HEK293 (cell line): Measurements from ENCODE around the gene ITGA5.

ENCODE experiments used
- CTCF ChIA-PET: fragments of 350-600 bp; formaldehyde crosslinking; extraction: SDS; loops from one replicate; lab custom pipeline; 2021; ENCODE audit warnings: antibody characterized with exemption; lab: Yijun Ruan, JAX
- POLR2A ChIA-PET: fragments of 300-600 bp; formaldehyde crosslinking; extraction: SDS; loops from one replicate; lab custom pipeline; 2020; ENCODE audit warnings: antibody characterized with exemption, inconsistent platforms; lab: Yijun Ruan, JAX
- H3K27ac ChIP-seq: fragments of 200-500 bp; sonication (Bioruptor generic); 2 replicates; pipeline ENCODE4 v1.5.1; 2014; ENCODE audit warnings: low read depth, low read length, control low read depth, inconsistent platforms; ENCODE audit errors: extremely low read depth
- H3K36me3 ChIP-seq, 2 experiments: fragments of 200-500 bp in 1 of 2; sonication (Bioruptor generic) in 1 of 2; 1 replicate in 1 of 2; 2 replicates in 1 of 2; pipeline ENCODE4 v1.5.1; 2014 to 2017; ENCODE audit warnings: inconsistent platforms in 2 of 2, low read length in 2 of 2; ENCODE audit not compliant: control insufficient read depth in 2 of 2, insufficient read depth in 1 of 2
- H3K4me1 ChIP-seq: fragments of 200-500 bp; sonication (Bioruptor generic); 2 replicates; pipeline ENCODE4 v1.5.1; 2014; ENCODE audit warnings: mild to moderate bottlenecking, low read length, inconsistent platforms; ENCODE audit not compliant: control insufficient read depth, insufficient read depth
- H3K4me3 ChIP-seq: 2 replicates; pipeline ENCODE4 v1.5.1; 2011; ENCODE audit warnings: low read depth, mild to moderate bottlenecking, control low read depth, low read length, moderate library complexity
- H3K9me3 ChIP-seq: fragments of 200-500 bp; sonication (Bioruptor generic); 2 replicates; pipeline ENCODE4 v1.5.1; 2014; ENCODE audit warnings: low read depth, low read length, inconsistent platforms; ENCODE audit not compliant: control insufficient read depth, insufficient read depth
- AEBP2 ChIP-seq: fragments of 450-650 bp; formaldehyde crosslinking; IDR thresholded peaks from 2 replicates; pipeline ENCODE4 v1.5.1; 2016; ENCODE audit warnings: missing biosample characterization, missing genetic modification characterization, borderline replicate concordance
- EGR2 ChIP-seq: fragments of 450-650 bp; formaldehyde crosslinking; IDR thresholded peaks from 2 replicates; pipeline ENCODE4 v1.5.1; 2016; ENCODE audit warnings: low read depth, missing biosample characterization, missing genetic modification characterization
- FEZF1 ChIP-seq: fragments of 450-650 bp; formaldehyde crosslinking; IDR thresholded peaks from 2 replicates; pipeline ENCODE4 v1.5.1; 2016; ENCODE audit warnings: missing biosample characterization, missing genetic modification characterization
- GLIS2 ChIP-seq: fragments of 450-650 bp; formaldehyde crosslinking; IDR thresholded peaks from 2 replicates; pipeline ENCODE4 v1.5.1; 2016; ENCODE audit warnings: missing biosample characterization, missing genetic modification characterization
- IKZF3 ChIP-seq: fragments of 450-650 bp; IDR thresholded peaks from 2 replicates; pipeline ENCODE4 v1.5.0; 2018; ENCODE audit warnings: missing biosample characterization, mild to moderate bottlenecking, missing genetic modification characterization, moderate library complexity
- KLF9 ChIP-seq: fragments of 450-650 bp; formaldehyde crosslinking; IDR thresholded peaks from 2 replicates; pipeline ENCODE4 v1.5.1; 2016; ENCODE audit warnings: missing biosample characterization, missing genetic modification characterization, low read depth
- SP7 ChIP-seq: fragments of 450-650 bp; formaldehyde crosslinking; IDR thresholded peaks from 2 replicates; pipeline ENCODE4 v1.5.1; 2016; ENCODE audit warnings: missing biosample characterization, missing genetic modification characterization
- ZBTB7A ChIP-seq: fragments of 450-650 bp; formaldehyde crosslinking; IDR thresholded peaks from 2 replicates; pipeline ENCODE4 v1.5.1; 2016; ENCODE audit warnings: low read depth, missing biosample characterization, missing genetic modification characterization
- ZFHX2 ChIP-seq: fragments of 450-650 bp; formaldehyde crosslinking; conservative IDR thresholded peaks from 2 replicates; pipeline ENCODE4 v1.5.1; 2016; ENCODE audit warnings: missing biosample characterization, missing genetic modification characterization
- ZNF114 ChIP-seq: fragments of 450-650 bp; formaldehyde crosslinking; IDR thresholded peaks from 2 replicates; pipeline ENCODE4 v1.5.0; 2017; ENCODE audit warnings: missing biosample characterization, missing genetic modification characterization
- ZNF16 ChIP-seq: fragments of 450-650 bp; formaldehyde crosslinking; IDR thresholded peaks from 2 replicates; pipeline ENCODE4 v1.5.1; 2016; ENCODE audit warnings: low read depth, missing biosample characterization, missing genetic modification characterization
- ZNF248 ChIP-seq: fragments of 450-650 bp; formaldehyde crosslinking; IDR thresholded peaks from 2 replicates; pipeline ENCODE4 v1.5.1; 2017; ENCODE audit warnings: missing biosample characterization, missing genetic modification characterization
- ZNF292 ChIP-seq: fragments of 450-650 bp; formaldehyde crosslinking; IDR thresholded peaks from 2 replicates; pipeline ENCODE4 v1.5.1; 2016; ENCODE audit warnings: low read depth, missing biosample characterization, missing genetic modification characterization, borderline replicate concordance
- ZNF324 ChIP-seq: fragments of 450-650 bp; formaldehyde crosslinking; IDR thresholded peaks from 2 replicates; pipeline ENCODE4 v1.5.1; 2016; ENCODE audit warnings: missing biosample characterization, missing genetic modification characterization
- ZNF335 ChIP-seq: fragments of 450-650 bp; formaldehyde crosslinking; conservative IDR thresholded peaks from 2 replicates; pipeline ENCODE4 v1.5.1; 2016; ENCODE audit warnings: missing biosample characterization, missing genetic modification characterization
- ZNF341 ChIP-seq: fragments of 450-650 bp; formaldehyde crosslinking; IDR thresholded peaks from 2 replicates; pipeline ENCODE4; 2016; ENCODE audit warnings: low read depth, missing biosample characterization, missing genetic modification characterization
- ZNF513 ChIP-seq: fragments of 450-650 bp; IDR thresholded peaks from 2 replicates; pipeline ENCODE4 v1.5.1; 2018; ENCODE audit warnings: missing biosample characterization, missing genetic modification characterization
- ZNF544 ChIP-seq: fragments of 450-650 bp; formaldehyde crosslinking; IDR thresholded peaks from 2 replicates; pipeline ENCODE4 v1.5.0; 2017; ENCODE audit warnings: missing biosample characterization, missing genetic modification characterization
- ZNF555 ChIP-seq: fragments of 450-650 bp; formaldehyde crosslinking; conservative IDR thresholded peaks from 2 replicates; pipeline ENCODE4 v1.5.1; 2017; ENCODE audit warnings: missing biosample characterization, mild to moderate bottlenecking, missing genetic modification characterization, inconsistent platforms
- ZNF623 ChIP-seq: fragments of 450-650 bp; formaldehyde crosslinking; IDR thresholded peaks from 2 replicates; pipeline ENCODE4 v1.5.1; 2016; ENCODE audit warnings: missing biosample characterization, missing genetic modification characterization
- ZNF660 ChIP-seq: fragments of 450-650 bp; IDR thresholded peaks from 2 replicates; pipeline ENCODE4 v1.5.1; 2018; ENCODE audit warnings: missing biosample characterization, mild to moderate bottlenecking, missing genetic modification characterization
- ZNF677 ChIP-seq: fragments of 450-650 bp; IDR thresholded peaks from 2 replicates; pipeline ENCODE4 v1.5.0; 2018; ENCODE audit warnings: missing biosample characterization, mild to moderate bottlenecking, missing genetic modification characterization, moderate library complexity
- ZNF692 ChIP-seq: fragments of 450-650 bp; formaldehyde crosslinking; IDR thresholded peaks from 2 replicates; pipeline ENCODE4 v1.5.1; 2016; ENCODE audit warnings: missing biosample characterization, missing genetic modification characterization
- ZNF791 ChIP-seq: fragments of 450-650 bp; formaldehyde crosslinking; IDR thresholded peaks from 2 replicates; pipeline ENCODE4 v1.5.1; 2016; ENCODE audit warnings: missing biosample characterization, missing genetic modification characterization
- ZNF792 ChIP-seq: fragments of 450-650 bp; formaldehyde crosslinking; IDR thresholded peaks from 2 replicates; pipeline ENCODE4 v1.5.1; 2016; ENCODE audit warnings: missing biosample characterization, missing genetic modification characterization
- ZSCAN30 ChIP-seq: fragments of 450-650 bp; IDR thresholded peaks from 2 replicates; pipeline ENCODE4 v1.5.1; 2018; ENCODE audit warnings: missing biosample characterization, mild to moderate bottlenecking, missing genetic modification characterization, moderate library complexity
- ZXDB ChIP-seq: fragments of 450-650 bp; formaldehyde crosslinking; IDR thresholded peaks from 2 replicates; pipeline ENCODE4 v1.5.1; 2016; ENCODE audit warnings: missing biosample characterization, missing genetic modification characterization

Gene ITGA5

GRCh38 chr12:54352891-54353874 lies 65.9 kb downstream of the ITGA5 start (continued):
- TF ChIP-seq ZNF324 (tag by site-specific recombination) (peak; percentile 54; the same call in 1 of the 2 replicates), AEBP2 (tag by site-specific recombination) (no peak), ZNF513 (tag by site-specific recombination) (no peak), ZNF692 (tag by site-specific recombination) (peak; percentile 29; the same call in 1 of the 2 replicates), ZNF248 (no peak), ZNF791 (tag by site-specific recombination) (no peak), ZBTB7A (tag by site-specific recombination) (no peak), KLF9 (no peak), ZNF114 (tag by site-specific recombination) (no peak), EGR2 (tag by site-specific recombination) (peak; percentile 99), ZNF555 (no peak), ZNF544 (tag by site-specific recombination) (no peak), ZNF335 (tag by site-specific recombination) (no peak), ZNF623 (no peak), ZNF16 (tag by site-specific recombination) (no peak), ZNF677 (tag by site-specific recombination) (no peak)

GRCh38 chr12:54352022-54352531 lies 67.0 kb downstream of the ITGA5 start:
- Histone ChIP-seq H3K36me3 (peaks cover 13 to 43% of the 10 kb centered on the region in 2 experiments), H3K27ac (peak overlapping the region; percentile 71), H3K9me3 (no peaks in the 10 kb centered on the region), H3K4me3 (no peak overlapping the region), H3K4me1 (peaks cover 18% of the 10 kb centered on the region)
- ChIA-PET POLR2A (interaction anchor here (0.8 to 2.0 kb wide), 5 partner anchors 10 to 72 kb away, joined by 3 to 10 read pairs (median 3); partner anchors contain the start of genes CBX5, COPZ1 and HNRNPA1), CTCF (interaction anchor here (0.5 to 3.0 kb wide), 10 partner anchors 9 to 322 kb away, joined by 3 to 17 read pairs (median 4); no protein-coding TSS in a partner anchor)
- TF ChIP-seq IKZF3 (tag by site-specific recombination), result peak; percentile 32; the same call in 1 of the 2 replicates
- no peak for TF ChIP-seq ZBTB7A (tag by site-specific recombination)
- TF ChIP-seq FEZF1 (tag by site-specific recombination), result peak; percentile 57
- TF ChIP-seq ZNF792, result no peak
- no peak for TF ChIP-seq ZNF292 (tag by site-specific recombination)
- TF ChIP-seq GLIS2 (tag by site-specific recombination), result peak; percentile 73
- TF ChIP-seq ZSCAN30 (tag by site-specific recombination), result peak; percentile 29; the same call in 1 of the 2 replicates
- TF ChIP-seq ZNF692 (tag by site-specific recombination), result 0 out of 2 replicates have a peak, but pooled peaks have one; percentile 51
- TF ChIP-seq ZNF660 (tag by site-specific recombination), result peak; percentile 76
- TF ChIP-seq SP7 (tag by site-specific recombination), result peak; percentile 77
- peak; percentile 93 for TF ChIP-seq ZFHX2 (tag by site-specific recombination)
- peak; percentile 95 for TF ChIP-seq ZNF341 (tag by site-specific recombination)
- TF ChIP-seq ZXDB (tag by site-specific recombination), result peak; percentile 78; the same call in 1 of the 2 replicates
